SJCRH30 (cell line): ENCODE measurements around the gene FABP2. TPM values are rescaled to one million over a fixed set of nuclear protein-coding genes. Genes with fewer than 3 reads are reported as not detected.
"Not testable (repeated sequence)": the region's sequence is repeated elsewhere in the genome, so short reads cannot be mapped to it uniquely, and the experiment has no call there.

Experiments used
- DNase-seq, 2 experiments: peaks; one replicate each; pipeline ENCODE4 v3.0.0-alpha.2; 2015 to 2020
- H3K27ac ChIP-seq: fragments of 250-450 bp; sonication (Bioruptor Pico); 2 replicates; pipeline ENCODE4 v1.5.1; 2020; ENCODE audit warnings: mild to moderate bottlenecking, moderate library complexity
- H3K27me3 ChIP-seq: fragments of 250-450 bp; sonication (Bioruptor Pico); 2 replicates; pipeline ENCODE4 v1.5.1; 2020; ENCODE audit warnings: mild to moderate bottlenecking, moderate library complexity
- H3K36me3 ChIP-seq: fragments of 250-450 bp; sonication (Bioruptor Pico); 2 replicates; pipeline ENCODE4 v1.5.1; 2020; ENCODE audit warnings: mild to moderate bottlenecking, moderate library complexity
- H3K4me1 ChIP-seq: fragments of 250-450 bp; sonication (Bioruptor Pico); 2 replicates; pipeline ENCODE4 v1.5.1; 2020; ENCODE audit warnings: mild to moderate bottlenecking, moderate library complexity
- H3K4me3 ChIP-seq: fragments of 250-450 bp; sonication (Bioruptor Pico); 2 replicates; pipeline ENCODE4 v1.5.1; 2020; ENCODE audit warnings: mild to moderate bottlenecking, moderate library complexity
- H3K9me3 ChIP-seq: fragments of 250-450 bp; sonication (Bioruptor Pico); replicated peaks from 2 replicates; pipeline ENCODE4 v1.5.1; 2020; ENCODE audit warnings: mild to moderate bottlenecking, moderate library complexity
- total RNA-seq: library from RNA; depleted of rRNA; stranded (reverse); fragments of >200 nt; shearing (Covaris generic); gene quantifications from 2 replicates; pipeline ENCODE4 v1.2.3, GENCODE V29; 2014

Gene FABP2
- total RNA-seq, 1 experiment from 2014 or later: not detected

DNA sequence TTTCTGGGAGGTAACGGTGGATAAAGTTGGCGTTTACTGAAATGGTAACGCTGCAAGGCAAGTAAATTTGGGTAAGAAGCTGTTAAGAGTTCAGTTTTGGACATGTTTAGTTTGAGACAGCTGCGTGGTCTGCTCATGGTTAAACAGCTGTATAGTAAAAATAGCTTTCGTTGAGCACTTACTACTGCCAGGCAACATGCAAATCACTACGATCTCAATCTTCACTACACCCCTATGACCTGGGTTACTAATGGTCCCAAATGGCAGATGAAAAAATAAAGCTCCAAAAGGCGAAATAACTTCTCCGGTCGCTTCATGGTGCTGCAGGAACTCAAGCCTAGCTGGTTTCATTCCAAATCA lies 22.2 kb downstream of the FABP2 start:
- H3K27ac ChIP-seq: peak overlapping the region; percentile 51
- H3K36me3 ChIP-seq: peaks cover 28% of the 10 kb centered on the region
- H3K27me3 ChIP-seq: no peaks in the 10 kb centered on the region
- peak in 1 of 2 experiments; percentile 36 for DNase-seq
- H3K4me1 ChIP-seq: peaks cover 5% of the 10 kb centered on the region; the same call in 1 of the 2 replicates
- peak overlapping the region; percentile 72 for H3K4me3 ChIP-seq
- H3K9me3 ChIP-seq: no peaks in the 10 kb centered on the region

GRCh38 chr4:119299260-119299671 lies 22.7 kb downstream of the FABP2 start:
- Histone ChIP-seq H3K36me3 (peaks cover 31% of the 10 kb centered on the region), H3K9me3 (no peaks in the 10 kb centered on the region), H3K4me3 (peak overlapping the region; percentile 72), H3K27ac (peak overlapping the region; percentile 51), H3K27me3 (no peaks in the 10 kb centered on the region), H3K4me1 (peaks cover 5% of the 10 kb centered on the region; the same call in 1 of the 2 replicates)
- DNase-seq: peak in 1 of 2 experiments; percentile 21

GRCh38 chr4:119297795-119298194 lies 24.1 kb downstream of the FABP2 start:
- Histone ChIP-seq H3K4me1 (peaks cover 5% of the 10 kb centered on the region), H3K4me3 (no peak overlapping the region), H3K27ac (no peak overlapping the region), H3K27me3 (no peaks in the 10 kb centered on the region), H3K9me3 (no peaks in the 10 kb centered on the region), H3K36me3 (peaks cover 31% of the 10 kb centered on the region)
- no peak for DNase-seq

DNA sequence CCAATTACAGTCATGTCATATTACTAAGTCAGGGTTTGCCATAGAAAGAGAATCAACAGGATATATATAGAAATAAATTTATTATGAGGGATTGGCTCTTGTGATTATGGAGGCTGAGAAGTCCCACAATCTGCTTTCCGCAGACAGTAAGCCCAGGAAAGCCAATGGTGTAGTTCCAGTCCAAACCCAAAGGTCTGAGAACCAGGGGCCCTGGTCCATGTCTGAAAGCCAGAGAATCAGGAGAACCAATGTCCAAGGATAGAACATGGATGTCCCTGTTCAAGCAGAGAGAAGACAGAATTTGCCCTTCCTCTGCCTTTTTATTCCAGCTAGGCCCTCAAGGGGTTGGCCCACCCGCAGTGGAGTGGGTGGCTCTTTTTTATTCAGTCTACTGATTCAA lies 25.6 kb downstream of the FABP2 start:
- Histone ChIP-seq H3K9me3 (no peaks in the 10 kb centered on the region), H3K27me3 (no peaks in the 10 kb centered on the region), H3K4me1 (peaks cover 5% of the 10 kb centered on the region), H3K4me3 (no peak overlapping the region), H3K36me3 (peaks cover 31% of the 10 kb centered on the region), H3K27ac (no peak overlapping the region)
- DNase-seq: no peak

DNA sequence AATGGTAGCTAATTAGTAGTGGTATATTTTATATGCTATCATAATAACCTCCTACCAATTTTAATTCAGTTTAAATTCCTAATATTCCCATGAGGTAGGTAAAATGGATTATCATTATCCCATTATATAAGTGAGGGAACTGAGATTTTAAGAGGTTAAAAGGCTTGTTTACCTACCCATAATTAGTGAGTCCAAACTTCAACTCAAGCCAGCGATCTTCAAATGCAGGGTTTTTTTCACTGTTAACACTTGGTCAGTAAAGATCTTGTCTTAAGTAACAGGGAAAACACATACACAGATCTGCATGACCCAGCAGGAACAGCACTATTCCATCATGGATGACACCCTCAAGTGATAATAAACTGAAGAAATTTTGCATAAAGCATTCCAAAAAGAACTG lies 31.3 kb downstream of the FABP2 start:
- H3K4me3 ChIP-seq: no peak overlapping the region

DNA sequence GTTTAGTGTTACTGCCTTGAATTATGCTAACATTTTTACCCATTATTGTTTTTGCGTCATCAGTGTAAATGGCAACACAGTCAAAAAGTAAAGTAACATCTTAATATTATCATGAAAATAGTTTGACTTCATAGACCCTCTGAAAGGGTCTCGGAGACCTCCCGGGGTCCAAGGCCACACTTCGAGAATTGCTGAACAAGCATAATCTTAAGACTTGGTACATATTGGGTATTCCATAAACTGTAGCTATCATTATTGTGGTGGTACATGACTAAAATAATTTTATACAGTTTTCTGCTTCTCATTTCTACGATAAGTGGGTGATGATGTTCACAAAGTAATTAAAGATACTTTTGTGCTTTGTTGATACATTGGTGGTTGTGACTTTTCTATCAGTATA lies 32.6 kb downstream of the FABP2 start:
- Histone ChIP-seq H3K27me3 (no peaks in the 10 kb centered on the region), H3K36me3 (peaks cover under 1% of the 10 kb centered on the region)

More for the DNA sequence above, 31.3 kb downstream of the FABP2 start:
- no peaks in the 10 kb centered on the region for H3K9me3 ChIP-seq
- no peaks in the 10 kb centered on the region for H3K27me3 ChIP-seq
- no peak overlapping the region for H3K27ac ChIP-seq
- H3K4me1 ChIP-seq: peaks cover 2% of the 10 kb centered on the region; the same call in 1 of the 2 replicates
- no peak for DNase-seq
- peaks cover 3% of the 10 kb centered on the region for H3K36me3 ChIP-seq

GRCh38 chr4:119286377-119287002 lies 35.4 kb downstream of the FABP2 start:
- H3K9me3 ChIP-seq: no peaks in the 10 kb centered on the region
- H3K27ac ChIP-seq: no peak overlapping the region
- DNase-seq: peak; percentile 20 to 69
- no peak overlapping the region for H3K4me3 ChIP-seq
- H3K36me3 ChIP-seq: no peaks in the 10 kb centered on the region; the same call in 1 of the 2 replicates
- H3K27me3 ChIP-seq: no peaks in the 10 kb centered on the region
- peaks cover 2% of the 10 kb centered on the region; the same call in 1 of the 2 replicates for H3K4me1 ChIP-seq

More for the DNA sequence above, 32.6 kb downstream of the FABP2 start:
- Histone ChIP-seq H3K27ac (no peak overlapping the region), H3K4me1 (peaks cover 2% of the 10 kb centered on the region; the same call in 1 of the 2 replicates), H3K9me3 (no peaks in the 10 kb centered on the region), H3K4me3 (no peak overlapping the region)
- no peak for DNase-seq

- Histone ChIP-seq H3K27ac (no peak overlapping the region), H3K27me3 (no peaks in the 10 kb centered on the region), H3K4me3 (no peak overlapping the region), H3K4me1 (peaks cover 2% of the 10 kb centered on the region; the same call in 1 of the 2 replicates), H3K36me3 (no peaks in the 10 kb centered on the region), H3K9me3 (no peaks in the 10 kb centered on the region)
- DNase-seq: peak in 1 of 2 experiments; percentile 11
Measured at GRCh38 chr4:119284876-119285780, 36.8 kb downstream of the FABP2 start.

DNA sequence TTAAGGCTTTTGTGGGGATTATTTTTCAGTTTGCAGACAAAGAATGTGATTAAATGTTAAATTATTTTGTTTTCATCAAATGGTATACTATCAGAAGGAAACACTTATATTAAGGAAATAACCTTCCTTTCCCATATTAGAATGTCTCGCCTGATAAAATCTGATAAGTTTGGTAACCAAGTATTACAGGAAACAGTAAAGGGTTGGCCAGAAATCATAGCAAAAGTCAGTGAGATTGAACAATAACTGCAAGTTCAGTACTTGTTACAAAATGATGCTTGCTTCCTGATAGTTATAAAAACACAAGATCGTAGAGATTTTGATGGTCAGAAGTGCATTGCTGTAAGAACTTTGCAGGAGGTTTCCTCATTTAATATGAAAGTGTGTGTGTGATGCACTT lies 40.5 kb downstream of the FABP2 start:
- DNase-seq: no peak
- peaks cover 2% of the 10 kb centered on the region; the same call in 1 of the 2 replicates for H3K4me1 ChIP-seq
- no peak overlapping the region for H3K27ac ChIP-seq
- H3K9me3 ChIP-seq: no peaks in the 10 kb centered on the region
- no peak overlapping the region for H3K4me3 ChIP-seq
- H3K27me3 ChIP-seq: no peaks in the 10 kb centered on the region
- no peaks in the 10 kb centered on the region for H3K36me3 ChIP-seq

GRCh38 chr4:119279945-119280344 lies 42.0 kb downstream of the FABP2 start:
- not testable (repeated sequence) for H3K27ac ChIP-seq, H3K27me3 ChIP-seq, H3K4me1 ChIP-seq, DNase-seq, H3K4me3 ChIP-seq, H3K36me3 ChIP-seq, H3K9me3 ChIP-seq

DNA sequence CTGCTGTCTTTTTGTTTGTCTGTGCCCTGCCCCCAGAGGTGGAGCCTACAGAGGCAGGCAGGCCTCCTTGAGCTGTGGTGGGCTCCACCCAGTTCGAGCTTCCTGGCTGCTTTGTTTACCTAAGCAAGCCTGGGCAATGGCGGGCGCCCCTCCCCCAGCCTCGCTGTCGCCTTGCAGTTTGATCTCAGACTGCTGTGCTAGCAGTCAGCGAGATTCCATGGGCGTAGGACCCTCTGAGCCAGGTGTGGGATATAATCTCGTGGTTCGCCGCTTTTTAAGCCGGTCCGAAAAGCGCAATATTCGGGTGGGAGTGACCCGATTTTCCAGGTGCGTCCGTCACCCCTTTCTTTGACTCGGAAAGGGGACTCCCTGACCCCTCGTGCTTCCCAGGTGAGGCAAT lies 42.4 kb downstream of the FABP2 start:
- not testable (repeated sequence) for H3K9me3 ChIP-seq, H3K27ac ChIP-seq, H3K4me3 ChIP-seq, DNase-seq, H3K4me1 ChIP-seq, H3K27me3 ChIP-seq, H3K36me3 ChIP-seq

DNA sequence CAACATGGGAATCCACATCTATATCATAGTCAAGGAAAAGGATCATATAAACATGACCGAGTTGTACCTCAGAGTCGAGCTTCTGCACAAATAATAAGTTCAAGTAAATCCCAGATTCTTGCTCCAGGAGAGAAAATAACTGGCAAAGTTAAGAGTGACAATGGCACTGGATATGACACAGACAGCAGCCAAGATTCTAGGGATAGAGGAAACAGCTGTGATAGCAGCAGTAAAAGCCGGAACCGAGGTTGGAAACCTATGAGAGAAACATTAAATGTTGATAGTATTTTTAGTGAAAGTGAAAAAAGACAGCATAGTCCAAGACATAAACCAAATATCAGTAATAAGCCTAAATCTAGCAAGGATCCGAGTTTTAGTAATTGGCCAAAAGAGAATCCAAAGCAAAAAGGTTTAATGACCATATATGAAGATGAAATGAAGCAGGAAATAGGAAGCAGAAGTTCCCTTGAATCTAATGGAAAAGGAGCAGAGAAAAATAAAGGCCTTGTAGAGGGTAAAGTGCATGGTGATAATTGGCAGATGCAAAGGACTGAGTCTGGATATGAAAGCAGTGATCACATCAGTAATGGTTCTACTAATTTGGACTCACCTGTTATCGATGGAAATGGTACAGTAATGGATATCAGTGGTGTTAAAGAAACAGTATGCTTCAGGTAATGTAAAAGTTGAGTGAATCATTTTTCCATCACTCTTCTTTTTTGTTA lies 50.4 kb downstream of the FABP2 start:
- H3K4me3 ChIP-seq: no peak overlapping the region
- peaks cover 2% of the 10 kb centered on the region; the same call in 1 of the 2 replicates for H3K9me3 ChIP-seq
- H3K27ac ChIP-seq: peak overlapping the region; percentile 9; the same call in 1 of the 2 replicates
- peaks cover 21% of the 10 kb centered on the region for H3K36me3 ChIP-seq
- peaks cover 7% of the 10 kb centered on the region; the same call in 1 of the 2 replicates for H3K4me1 ChIP-seq
- peak in 1 of 2 experiments; percentile 9 for DNase-seq
- no peaks in the 10 kb centered on the region for H3K27me3 ChIP-seq

DNA sequence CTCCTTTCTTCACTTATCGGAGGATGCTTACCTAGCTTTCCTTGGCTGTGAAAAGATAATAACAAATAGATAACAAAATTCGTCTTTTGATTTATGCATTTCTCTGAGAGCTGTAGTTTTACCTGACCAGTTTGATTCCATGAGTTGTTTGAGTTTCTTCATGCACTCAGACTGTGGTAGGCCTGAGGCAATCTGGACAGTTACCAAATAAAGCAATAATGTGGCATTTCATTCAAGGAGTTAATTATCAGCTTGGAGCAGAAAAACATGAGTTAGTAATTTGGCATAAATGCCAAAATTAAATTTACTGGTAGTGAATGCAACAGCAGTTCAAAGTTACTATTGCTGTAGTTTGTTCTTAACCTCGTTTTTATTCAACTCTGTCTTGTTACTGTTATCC lies 53.5 kb downstream of the FABP2 start:
- peaks cover 26% of the 10 kb centered on the region for H3K36me3 ChIP-seq
- H3K9me3 ChIP-seq: no peaks in the 10 kb centered on the region; the same call in 1 of the 2 replicates
- no peak for DNase-seq
- peaks cover 7% of the 10 kb centered on the region; the same call in 1 of the 2 replicates for H3K4me1 ChIP-seq
- H3K27me3 ChIP-seq: no peaks in the 10 kb centered on the region
- no peak overlapping the region for H3K27ac ChIP-seq
- no peak overlapping the region for H3K4me3 ChIP-seq
